Measurements from ENCODE around the gene NLGN2.

NLGN2 gene

GRCh38 chr17:7437950-7438614 is 30.4 kb downstream of the NLGN2 start:
- peak; percentile 70 for DNase-seq

GRCh38 chr17:7438656-7439460 is 31.2 kb downstream of the NLGN2 start:
- no peak for DNase-seq

- no peak for DNase-seq
Measured at GRCh38 chr17:7439462-7440112, 31.9 kb downstream of the NLGN2 start, which contains the start of gene FGF11. Gene FGF11 (plus strand): TSS chr17:7439512. CDS start chr17:7439621, 109 bp downstream.

GRCh38 chr17:7440113-7440833 is 32.6 kb downstream of the NLGN2 start:
- DNase-seq = peak; percentile 77

GRCh38 chr17:7440834-7441195 is 33.2 kb downstream of the NLGN2 start:
- peak; percentile 74 for DNase-seq

- DNase-seq = no peak
Measured at GRCh38 chr17:7441266-7441665, 33.6 kb downstream of the NLGN2 start.

GRCh38 chr17:7442142-7442541 is 34.5 kb downstream of the NLGN2 start:
- DNase-seq = no peak

GRCh38 chr17:7443499-7444485 is 36.1 kb downstream of the NLGN2 start:
- DNase-seq = no peak

GRCh38 chr17:7444682-7445618 is 37.3 kb downstream of the NLGN2 start, which contains the start of gene CHRNB1:
Gene CHRNB1 (plus strand): TSS chr17:7445061. CDS start chr17:7445128, 67 bp downstream.
- DNase-seq = peak; percentile 76

- peak; percentile 49 for DNase-seq
Measured at GRCh38 chr17:7445619-7445968, 37.9 kb downstream of the NLGN2 start.

GRCh38 chr17:7448461-7448860 is 40.8 kb downstream of the NLGN2 start:
- no peak for DNase-seq

- no peak for DNase-seq
Measured at GRCh38 chr17:7459961-7460545, 52.4 kb downstream of the NLGN2 start.

GRCh38 chr17:7460850-7461660 is 53.4 kb downstream of the NLGN2 start:
- no peak for DNase-seq

GRCh38 chr17:7462474-7463371 is 55.1 kb downstream of the NLGN2 start:
- no peak for DNase-seq

GRCh38 chr17:7463372-7463846 is 55.8 kb downstream of the NLGN2 start:
- no peak for DNase-seq

GRCh38 chr17:7464081-7464480 is 56.4 kb downstream of the NLGN2 start:
- DNase-seq = no peak

GRCh38 chr17:7465597-7466275 is 58.1 kb downstream of the NLGN2 start:
- no peak for DNase-seq

GRCh38 chr17:7466318-7466638 is 58.6 kb downstream of the NLGN2 start:
- no peak for DNase-seq
